GM19455 (cell line): ENCODE measurements around the gene CEP162.
"Not testable (repeated sequence)": the region's sequence is repeated elsewhere in the genome, so short reads cannot be mapped to it uniquely, and the experiment has no call there.

Source experiments
- ATAC-seq: cut with Tn5 transposase; IDR thresholded peaks from one replicate; pipeline ENCODE4 v1.9.1; 2021; ENCODE audit not compliant: unreplicated experiment

CEP162 gene

DNA sequence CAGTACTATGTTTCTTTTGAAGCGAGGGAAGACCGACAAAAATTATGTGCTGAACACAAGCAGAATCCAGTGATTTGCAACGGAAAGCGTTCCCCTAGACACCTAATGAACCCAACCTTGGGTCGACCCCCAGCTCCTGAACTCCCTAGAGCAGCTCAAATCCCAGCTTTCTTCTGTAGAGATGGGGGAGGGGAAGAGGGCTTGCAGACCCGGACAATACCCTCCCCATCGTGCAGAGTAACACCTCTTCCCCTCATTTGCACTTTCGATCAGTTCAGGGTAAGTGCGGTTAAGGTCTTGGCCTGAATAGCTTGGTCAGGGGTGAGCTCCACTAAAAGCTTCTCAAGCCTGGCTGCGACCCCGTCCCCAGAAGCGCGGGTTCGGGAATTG lies 404 bp downstream of the CEP162 start:
- ATAC-seq, result no peak

- no peak for ATAC-seq
Measured at GRCh38 chr6:84224251-84224650, 3.2 kb downstream of the CEP162 start.

- not testable (repeated sequence) for ATAC-seq
Measured at GRCh38 chr6:84223608-84224007, 3.8 kb downstream of the CEP162 start.

GRCh38 chr6:84222426-84222825 lies 5.0 kb downstream of the CEP162 start:
- no peak for ATAC-seq

DNA sequence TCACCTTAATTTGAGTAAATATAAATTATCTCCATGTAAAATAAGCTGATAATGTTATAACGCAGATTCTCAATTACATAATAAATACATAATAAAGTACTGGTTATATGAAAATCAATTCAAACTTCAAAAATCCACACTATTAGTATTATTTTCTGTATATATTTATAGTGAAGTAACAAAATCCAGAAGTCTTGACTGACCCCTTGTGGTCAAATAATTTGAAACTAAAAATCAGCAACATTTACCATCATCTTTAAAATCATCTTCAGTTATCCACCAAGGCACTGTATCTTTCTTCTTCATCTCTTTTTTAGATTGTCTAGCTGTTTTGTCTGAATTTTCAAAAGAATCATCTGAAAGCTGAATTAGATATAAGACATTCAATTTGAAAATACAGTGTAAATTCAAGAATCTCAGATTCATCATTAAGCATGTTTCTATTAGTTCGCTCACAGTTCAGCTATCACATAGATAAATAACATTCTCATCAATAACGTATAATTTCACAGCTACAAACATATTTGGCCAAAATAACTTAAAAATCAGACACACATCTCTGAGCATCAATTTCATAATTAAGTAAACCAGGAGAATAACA lies 6.5 kb downstream of the CEP162 start:
- ATAC-seq, result no peak

DNA sequence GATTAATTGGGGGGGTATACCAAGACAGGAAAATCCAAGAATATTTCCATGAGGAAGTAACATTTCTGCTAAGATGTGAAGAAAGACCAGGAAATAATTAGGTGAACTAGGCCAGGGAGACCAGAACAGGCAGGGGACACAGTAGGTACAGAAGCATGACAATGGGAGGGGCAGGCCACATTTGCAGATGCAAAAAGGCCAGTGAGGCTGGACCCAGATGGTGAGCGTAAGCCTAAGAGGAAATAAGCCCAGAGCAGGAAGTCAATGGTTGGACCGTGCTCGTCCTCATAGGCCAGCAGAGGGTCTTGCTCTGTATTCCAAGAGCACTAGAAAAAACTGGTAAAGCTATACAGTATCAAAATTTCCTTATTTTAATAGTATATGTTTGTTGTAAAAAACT lies 9.4 kb downstream of the CEP162 start:
- no peak for ATAC-seq

GRCh38 chr6:84213217-84213616 lies 14.2 kb downstream of the CEP162 start:
- ATAC-seq, result no peak

DNA sequence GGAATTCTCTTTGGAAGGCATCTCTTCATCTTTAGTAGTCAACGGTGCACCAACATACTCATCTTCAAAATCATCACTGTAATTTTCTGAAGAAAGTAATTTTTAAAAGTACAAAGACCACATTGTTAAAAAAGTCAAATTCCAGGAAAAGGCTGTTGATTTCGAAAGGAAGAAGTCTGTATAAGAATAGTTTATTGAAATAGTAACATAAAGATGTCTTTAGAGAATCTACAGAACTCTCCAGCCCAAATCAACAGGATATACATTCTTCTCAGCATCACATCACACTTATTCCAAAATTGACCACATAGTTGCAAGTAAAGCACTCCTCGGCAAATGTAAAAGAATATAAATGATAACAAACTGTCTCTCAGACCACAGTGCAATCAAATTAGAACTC lies 23.4 kb downstream of the CEP162 start:
- ATAC-seq, result no peak

GRCh38 chr6:84199987-84200386 lies 27.5 kb downstream of the CEP162 start:
- ATAC-seq, result not testable (repeated sequence)

DNA sequence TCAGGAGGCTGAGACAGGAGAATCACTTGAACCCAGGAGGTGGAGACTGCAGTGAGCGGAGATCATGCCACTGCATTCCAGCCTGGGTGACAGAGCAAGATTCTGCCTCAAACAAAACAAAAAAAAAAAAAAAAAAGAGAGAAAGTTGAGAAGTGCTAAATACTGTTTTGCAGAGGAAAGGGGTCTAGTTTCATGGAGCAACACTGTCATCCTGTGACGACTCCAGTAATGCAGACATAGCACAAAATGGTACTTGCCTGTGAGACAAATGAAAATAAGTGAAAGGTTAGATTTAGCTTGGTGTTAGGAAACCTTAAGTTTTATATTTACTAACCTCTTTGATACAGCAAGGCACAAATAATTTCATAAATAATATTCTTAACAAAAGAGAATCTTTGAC lies 29.7 kb downstream of the CEP162 start:
- ATAC-seq, result no peak

- ATAC-seq, result no peak
Measured at GRCh38 chr6:84193114-84193708, 34.2 kb downstream of the CEP162 start.

GRCh38 chr6:84191802-84192201 lies 35.6 kb downstream of the CEP162 start:
- no peak for ATAC-seq

DNA sequence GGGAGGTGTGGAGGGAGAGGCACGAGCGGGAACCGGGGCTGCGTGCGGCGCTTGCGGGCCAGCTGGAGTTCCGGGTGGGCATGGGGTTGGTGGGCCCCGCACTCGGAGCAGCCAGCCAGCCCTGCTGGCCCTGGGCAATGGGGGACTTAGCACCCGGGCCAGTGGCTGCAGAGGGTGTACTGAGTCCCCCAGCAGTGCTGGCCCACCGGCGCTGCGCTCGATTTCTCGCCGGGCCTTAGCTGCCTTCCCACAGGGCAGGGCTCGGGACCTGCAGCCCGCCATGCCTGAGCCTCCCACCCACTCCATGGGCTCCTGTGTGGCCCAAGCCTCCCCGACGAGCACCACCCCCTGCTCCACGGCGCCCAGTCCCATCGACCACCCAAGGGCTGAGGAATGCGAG lies 38.1 kb downstream of the CEP162 start:
- ATAC-seq, result not testable (repeated sequence)

- ATAC-seq, result no peak
Measured at GRCh38 chr6:84183430-84183829, 44.0 kb downstream of the CEP162 start.

- no peak for ATAC-seq
Measured at GRCh38 chr6:84182001-84182400, 45.4 kb downstream of the CEP162 start.

DNA sequence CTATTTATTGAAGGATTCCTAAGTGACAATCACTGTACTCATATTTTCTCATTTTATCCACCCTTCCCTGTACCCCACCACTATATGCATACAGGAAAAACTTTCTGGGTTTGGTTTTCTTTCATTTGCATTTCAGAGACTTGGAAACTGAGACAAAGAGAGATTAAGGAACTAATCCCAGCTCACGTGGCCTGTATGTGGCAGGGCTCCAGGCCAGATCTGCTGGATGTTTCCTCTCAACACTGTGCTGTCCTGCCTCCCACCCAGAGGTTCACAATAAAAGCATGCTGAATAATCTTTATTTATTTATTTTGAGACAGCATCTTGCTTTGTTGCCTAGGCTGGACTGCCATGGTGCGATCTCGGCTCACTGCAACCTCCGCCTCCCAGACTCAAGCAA lies 50.2 kb downstream of the CEP162 start:
- ATAC-seq, result no peak

GRCh38 chr6:84172574-84172973 lies 54.9 kb downstream of the CEP162 start:
- no peak for ATAC-seq

GRCh38 chr6:84172080-84172479 lies 55.4 kb downstream of the CEP162 start:
- ATAC-seq, result no peak

DNA sequence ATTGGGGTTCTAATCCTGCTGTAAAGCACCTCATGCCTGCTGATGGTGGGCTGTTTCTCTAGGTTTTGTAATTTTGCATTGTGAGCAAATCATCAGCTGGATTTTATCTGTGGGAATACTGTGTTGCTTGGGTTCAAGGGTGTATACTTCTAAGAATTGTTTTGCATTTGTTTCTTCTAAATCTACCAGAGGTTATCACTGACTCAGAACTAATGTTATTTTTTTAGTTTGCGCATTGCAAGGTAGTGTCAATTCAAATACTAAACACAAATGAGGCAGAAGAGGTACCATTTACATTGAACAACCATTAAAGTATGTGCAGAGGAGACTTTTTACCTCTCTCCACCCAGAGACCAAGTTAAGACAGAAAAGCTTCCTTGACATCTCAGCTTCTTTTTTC lies 60.0 kb downstream of the CEP162 start:
- no peak for ATAC-seq

- ATAC-seq, result no peak
Measured at GRCh38 chr6:84166395-84166794, 61.0 kb downstream of the CEP162 start.

DNA sequence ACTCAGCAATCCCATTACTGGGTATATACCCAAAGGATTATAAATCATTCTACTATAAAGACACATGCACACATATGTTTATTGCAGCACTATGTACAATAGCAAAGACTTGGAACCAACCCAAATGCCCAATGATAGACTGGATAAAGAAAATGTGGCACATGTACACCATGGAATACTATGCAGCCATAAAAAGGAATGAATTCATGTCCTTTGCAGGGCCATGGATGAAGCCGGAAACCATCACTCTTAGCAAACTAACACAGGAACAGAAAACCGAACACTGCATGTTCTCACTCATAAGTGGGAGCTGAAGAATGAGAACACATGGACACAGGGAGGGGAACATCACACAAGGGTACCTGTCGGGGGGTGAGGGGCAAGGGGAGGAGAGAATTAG lies 63.1 kb downstream of the CEP162 start:
- ATAC-seq, result not testable (repeated sequence)

DNA sequence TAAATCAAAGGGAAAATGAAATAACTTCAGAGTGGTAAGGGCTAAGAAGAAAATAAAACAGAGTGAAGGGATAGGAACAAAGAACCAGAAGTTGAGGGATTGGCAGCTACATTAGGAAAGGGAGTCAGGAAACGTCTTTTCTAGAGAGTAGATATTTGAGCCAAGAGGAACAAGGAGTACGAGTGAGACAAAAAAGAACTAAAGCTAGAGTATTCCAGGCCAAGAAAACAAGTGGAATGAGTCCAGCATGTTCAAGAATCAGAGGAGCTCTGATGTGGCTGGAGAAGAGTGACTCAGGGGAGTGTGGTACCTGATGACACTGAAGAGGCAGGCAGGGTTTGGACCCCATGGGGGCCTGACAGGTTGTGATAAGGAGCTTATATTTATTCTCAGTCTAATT lies 66.3 kb downstream of the CEP162 start:
- no peak for ATAC-seq

DNA sequence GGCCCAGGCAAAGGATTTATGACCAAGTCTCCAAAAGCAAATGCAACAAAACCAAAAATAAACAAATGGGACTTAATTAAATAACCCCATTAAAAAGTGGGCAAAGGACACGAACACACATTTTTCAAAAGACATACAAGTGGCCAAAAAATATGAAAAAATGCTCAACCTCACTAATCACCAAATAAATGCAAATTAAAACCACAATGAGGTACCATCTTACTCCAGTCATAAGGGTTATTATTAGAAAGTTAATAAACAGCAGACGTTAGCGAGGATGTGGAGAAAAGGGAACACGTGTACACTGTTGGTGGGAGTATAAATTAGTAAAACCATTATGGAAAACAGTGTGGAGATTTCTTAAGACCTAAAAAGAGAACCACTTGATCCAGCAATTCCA lies 71.1 kb downstream of the CEP162 start:
- ATAC-seq, result no peak
